GM12878 (cell line): ENCODE measurements around the gene FAHD2A. TPM values are rescaled to one million over a fixed set of nuclear protein-coding genes. Genes with fewer than 3 reads are reported as not detected.

Experiments used
- ATAC-seq: fragments of 200-7000 bp; cut with Tn5 transposase; 3 replicates; pipeline ENCODE4 v1.9.1; 2020; ENCODE audit warnings: mild to moderate bottlenecking, moderate library complexity
- BruUV-seq: library from RNA; stranded (reverse); fragments of 400-500 nt; replicated peaks from 2 replicates; lab custom pipeline; 2021; lab: Mats Ljungman, UMichigan
- CTCF ChIA-PET: fragments of 300-600 bp; sonication (Branson Sonifier 250); formaldehyde crosslinking; extraction: SDS; loops from one replicate; lab custom pipeline; 2021; ENCODE audit warnings: inconsistent platforms; lab: Yijun Ruan, JAX
- POLR2A ChIA-PET: fragments of 350-600 bp; formaldehyde crosslinking; extraction: SDS; loops from one replicate; lab custom pipeline; 2021; ENCODE audit warnings: inconsistent platforms; lab: Charles Lee
- RAD21 ChIA-PET: fragments of 300-600 bp; sonication (Branson Sonifier 250); formaldehyde crosslinking; loops from one replicate; lab custom pipeline; 2023; ENCODE audit warnings: antibody characterized with exemption; ENCODE audit not compliant: unreplicated experiment; lab: Charles Lee
- SMC1A ChIA-PET: fragments of 300-600 bp; sonication (Branson Sonifier 250); formaldehyde crosslinking; loops from one replicate; lab custom pipeline; 2023; ENCODE audit not compliant: unreplicated experiment, uncharacterized antibody; lab: Charles Lee
- DNase-seq: peaks from one replicate; pipeline ENCODE4 v3.0.0-alpha.2; 2011; ENCODE audit warnings: low read depth, low spot score
- FAIRE-seq: peaks from 3 replicates; lab custom pipeline; 2011; peaks lifted over from hg19 to GRCh38; lab: Jason Lieb, UNC
- H2AFZ ChIP-seq: 2 replicates; pipeline ENCODE4 v1.6.0; 2011; ENCODE audit warnings: low read depth, low read length, control low read depth; ENCODE audit not compliant: control insufficient read depth
- H3K27ac ChIP-seq: 2 replicates; pipeline ENCODE4 v1.5.1; 2011; ENCODE audit warnings: control low read depth; ENCODE audit not compliant: control insufficient read depth, insufficient read depth
- H3K27me3 ChIP-seq, 2 experiments: replicated peaks in 1 of 2; 2 replicates each; pipeline versions ENCODE4 v1.6.0 to v1.6.1; 2011; ENCODE audit warnings: low read length in 1 of 2; ENCODE audit not compliant: control insufficient read depth in 2 of 2, insufficient read depth in 2 of 2
- H3K36me3 ChIP-seq, 2 experiments: 2 replicates each; pipeline ENCODE4 v1.5.1; 2011; ENCODE audit warnings: low read length in 1 of 2; ENCODE audit not compliant: control insufficient read depth in 2 of 2, insufficient read depth in 2 of 2
- H3K4me1 ChIP-seq: 2 replicates; pipeline ENCODE4 v1.6.1; 2011; ENCODE audit warnings: mild to moderate bottlenecking, low read length, moderate library complexity, mixed read lengths; ENCODE audit not compliant: control insufficient read depth, insufficient read depth
- H3K4me2 ChIP-seq: 2 replicates; pipeline ENCODE4 v1.6.0; 2011; ENCODE audit warnings: control low read depth; ENCODE audit not compliant: control insufficient read depth, insufficient read depth
- H3K4me3 ChIP-seq: fragments of 200-600 bp; sonication (generic); 2 replicates; pipeline ENCODE4 v1.5.1; 2016
- H3K79me2 ChIP-seq: 2 replicates; pipeline ENCODE4 v1.6.0; 2011; ENCODE audit warnings: low read length; ENCODE audit not compliant: control insufficient read depth, insufficient read depth
- H3K9ac ChIP-seq: 2 replicates; pipeline ENCODE4 v1.8.0; 2011; ENCODE audit warnings: low read length, control low read depth, mixed read lengths; ENCODE audit not compliant: control insufficient read depth, insufficient read depth
- H3K9me3 ChIP-seq: replicated peaks from 3 replicates; pipeline ENCODE4 v1.5.1; 2011; ENCODE audit warnings: mild to moderate bottlenecking, low read length; ENCODE audit not compliant: control insufficient read depth, insufficient read depth
- H4K20me1 ChIP-seq: 2 replicates; pipeline ENCODE4 v1.6.0; 2011; ENCODE audit not compliant: control insufficient read depth, insufficient read depth
- BCL11A ChIP-seq: IDR thresholded peaks from 2 replicates; pipeline ENCODE4 v1.6.1; 2011; ENCODE audit warnings: low read depth, low read length
- BHLHE40 ChIP-seq, 2 experiments: fragments of 450-650 bp in 1 of 2; IDR thresholded peaks; 2 replicates each; pipeline ENCODE4 v1.6.1; 2011 to 2017; ENCODE audit warnings: low read depth in 2 of 2, borderline replicate concordance in 1 of 2, improper control_type of control experiment in 1 of 2, low read length in 1 of 2, mild to moderate bottlenecking in 1 of 2
- CTCF ChIP-seq, 3 experiments: IDR thresholded peaks in 2 of 3; conservative IDR thresholded peaks in 1 of 3; 2 replicates each; pipeline ENCODE4 v1.5.1; 2011; ENCODE audit warnings: low read depth in 3 of 3, low read length in 3 of 3, mild to moderate bottlenecking in 3 of 3, control low read depth in 2 of 3, moderate library complexity in 2 of 3, inconsistent platforms in 1 of 3, mixed read lengths in 1 of 3; ENCODE audit not compliant: control insufficient read depth in 2 of 3, insufficient read depth in 1 of 3; ENCODE audit errors: extremely low read depth in 1 of 3
- EZH2 ChIP-seq: IDR thresholded peaks from 2 replicates; pipeline ENCODE4 v1.6.1; 2012; ENCODE audit warnings: low read depth, mild to moderate bottlenecking, control low read depth, inconsistent platforms, low read length, borderline replicate concordance; ENCODE audit not compliant: control insufficient read depth
- KAT2A ChIP-seq: conservative IDR thresholded peaks from 2 replicates; pipeline ENCODE4 v1.6.1; 2011; ENCODE audit warnings: low read depth, low read length; ENCODE audit not compliant: control insufficient read depth
- NR2C1 ChIP-seq: fragments of 450-650 bp; IDR thresholded peaks from 2 replicates; pipeline ENCODE4 v1.6.1; 2017; ENCODE audit warnings: antibody characterized with exemption, mild to moderate bottlenecking, moderate library complexity
- PBX3 ChIP-seq: IDR thresholded peaks from 2 replicates; pipeline ENCODE4 v1.6.1; 2011; ENCODE audit warnings: mild to moderate bottlenecking, low read depth, low read length, moderate library complexity; ENCODE audit not compliant: insufficient replicate concordance
- TCF12 ChIP-seq: IDR thresholded peaks from 2 replicates; pipeline ENCODE4 v1.6.1; 2011; ENCODE audit warnings: low read depth, mild to moderate bottlenecking, low read length
- TCF3 ChIP-seq: IDR thresholded peaks from 2 replicates; pipeline ENCODE4 v1.6.1; 2012; ENCODE audit warnings: low read depth, mild to moderate bottlenecking, low read length, borderline replicate concordance; ENCODE audit not compliant: insufficient read depth
- ZBTB4 ChIP-seq: fragments of 450-650 bp; formaldehyde crosslinking; IDR thresholded peaks from 2 replicates; pipeline ENCODE4 v1.4.0; 2022; ENCODE audit warnings: mild to moderate bottlenecking, moderate library complexity
- WGBS: methylation state at CpG from one replicate; pipeline ENCODE4 v1.1.6; 2016; ENCODE audit warnings: low lambda C conversion rate; ENCODE audit not compliant: insufficient replicate concordance, insufficient coverage; ENCODE audit errors: missing lambda C conversion rate; 5-methylcytosine and 5-hydroxymethylcytosine counted together
- in situ Hi-C: fragments of 300-500 bp; cut with MboI; formaldehyde crosslinking; loops from 9 replicates; pipeline ENCODE4 v1.14.3; 2018; ENCODE audit warnings: mixed read lengths
- intact Hi-C: fragments of 100-400 bp; cut with micrococcal nuclease; formaldehyde crosslinking; loops from one replicate; pipeline ENCODE4 v1.14.2; 2022; ENCODE audit not compliant: unreplicated experiment
- polyA plus RNA-seq, 11 experiments: library from polyadenylated mRNA; depleted of rRNA in 4 of 11; unstranded in 6 of 11; stranded (reverse) in 5 of 11; fragments of >200 nt; fragmentation: Nextera tagmentation in 4 of 11; fragmentation: Illumina TruSeq in 1 of 11; extraction: Ambion mirVana in 4 of 11; extraction: Trizol in 1 of 11; gene quantifications; 1 replicate in 1 of 11; 2 replicates in 10 of 11; pipeline versions ENCODE4 v1.2.1 to v1.2.3, GENCODE V29; 2011 to 2016; ENCODE audit warnings: inconsistent platforms in 2 of 11, missing spikeins in 2 of 11, low read depth in 1 of 11
- total RNA-seq, 4 experiments: library from RNA; depleted of rRNA in 3 of 4; stranded (reverse); fragments of >200 nt in 3 of 4; fragmentation: Illumina TruSeq in 1 of 4; extraction: Trizol in 1 of 4; gene quantifications; 2 replicates each; pipeline versions ENCODE4 v1.2.1 to v1.2.3, GENCODE V29; 2013 to 2021

FAHD2A gene
- total and polyA plus RNA-seq, 10 of the 15 experiments (the other 5 are each of a cell fraction or from before 2014, with no cell fraction given): 11.2 to 38.2 (median 25.1) TPM

- in situ Hi-C loops (no loop called here), intact Hi-C loops (no loop called here)
- TF ChIP-seq TCF3: no peak
- TF ChIP-seq BCL11A: no peak
- TF ChIP-seq ZBTB4 (CRISPR knock-in tag): no peak
- no peak for TF ChIP-seq TCF12
- TF ChIP-seq CTCF (IDR thresholded peaks at IDR 0.05 in 2 of 3, conservative IDR thresholded peaks at IDR 0.05 in 1 of 3; ENCODE audit: control insufficient read depth in 2 of 3, extremely low read depth in 1 of 3, insufficient read depth in 1 of 3, low read depth in 3 of 3, low read length in 3 of 3): no peak
- no peak for TF ChIP-seq BHLHE40 (IDR thresholded peaks at IDR 0.05; ENCODE audit: borderline replicate concordance in 1 of 2, low read depth in 2 of 2, low read length in 1 of 2)
- TF ChIP-seq NR2C1: no peak
- TF ChIP-seq EZH2: no peak
- no peak for TF ChIP-seq KAT2A
- no peak for TF ChIP-seq PBX3
- Histone ChIP-seq H3K36me3 (no peaks in the 10 kb centered on the region), H4K20me1 (no peaks in the 10 kb centered on the region), H3K79me2 (no peaks in the 10 kb centered on the region), H2AFZ (no peak overlapping the region), H3K27me3 (peaks cover 0 to 1% of the 10 kb centered on the region in 2 experiments; a peak in 1 of 4 replicates), H3K9ac (no peak overlapping the region), H3K9me3 (no peaks in the 10 kb centered on the region), H3K4me2 (no peak overlapping the region), H3K4me1 (no peaks in the 10 kb centered on the region), H3K27ac (no peak overlapping the region), H3K4me3 (no peak overlapping the region)
- SMC1A ChIA-PET: no interaction called here
- WGBS: 34% methylated on average over 22 of the region's 22 CpGs
- no TSS peak for BruUV-seq
- FAIRE-seq (no peak), DNase-seq (no peak), ATAC-seq (no peak)
- POLR2A ChIA-PET: no interaction called here
- RAD21 ChIA-PET: no interaction called here
- CTCF ChIA-PET: no interaction called here
Measured at GRCh38 chr2:95376311-95377215, 25.9 kb upstream of the FAHD2A start.
